ENCODE data around the gene LHX5.
A peak's percentile ranks its signal among the peaks of the same experiment; 100 is the strongest.
"Not testable (repeated sequence)": the region's sequence is repeated elsewhere in the genome, so short reads cannot be mapped to it uniquely, and the experiment has no call there.

The LHX5 gene

GRCh38 chr12:113471619-113472171, at the start of gene LHX5:
Gene LHX5, minus strand, starts transcription at chr12:113471871. Its CDS starts 373 bp downstream, at chr12:113471498.
- no peak for DNase-seq (ENCODE audit: low read depth in 2 of 2)

- no peak for DNase-seq (ENCODE audit: low read depth in 2 of 2)
These were observed 48.0 kb upstream of the LHX5 start for GRCh38 chr12:113519464-113520307.

- no peak for DNase-seq (ENCODE audit: low read depth in 2 of 2)
These were observed 43.6 kb upstream of the LHX5 start for GRCh38 chr12:113515082-113515856.

GRCh38 chr12:113514602-113515001, 42.9 kb upstream of the LHX5 start:
- no peak for DNase-seq (ENCODE audit: low read depth in 2 of 2)

GRCh38 chr12:113512568-113512967, 40.9 kb upstream of the LHX5 start:
- DNase-seq (ENCODE audit: low read depth in 2 of 2), result no peak

GRCh38 chr12:113506867-113507266, 35.2 kb upstream of the LHX5 start:
- no peak for DNase-seq (ENCODE audit: low read depth in 2 of 2)

- DNase-seq (ENCODE audit: low read depth in 2 of 2), result no peak
These were observed 34.3 kb upstream of the LHX5 start for GRCh38 chr12:113505941-113506340.

- no peak for DNase-seq (ENCODE audit: low read depth in 2 of 2)
These were observed 33.2 kb upstream of the LHX5 start for GRCh38 chr12:113504917-113505316.

GRCh38 chr12:113500782-113501311, 29.2 kb upstream of the LHX5 start:
- no peak for DNase-seq (ENCODE audit: low read depth in 2 of 2)

- no peak for DNase-seq (ENCODE audit: low read depth in 2 of 2)
These were observed 28.6 kb upstream of the LHX5 start for GRCh38 chr12:113500306-113500675.

GRCh38 chr12:113498490-113498889, 26.8 kb upstream of the LHX5 start:
- DNase-seq (ENCODE audit: low read depth in 2 of 2), result no peak

- no peak for DNase-seq (ENCODE audit: low read depth in 2 of 2)
These were observed 26.0 kb upstream of the LHX5 start for GRCh38 chr12:113497693-113498092.

GRCh38 chr12:113495941-113496340, 24.3 kb upstream of the LHX5 start:
- not testable (repeated sequence) for DNase-seq (ENCODE audit: low read depth in 2 of 2)

GRCh38 chr12:113488322-113488721, 16.7 kb upstream of the LHX5 start:
- DNase-seq (ENCODE audit: low read depth in 2 of 2), result no peak

- no peak for DNase-seq (ENCODE audit: low read depth in 2 of 2)
These were observed 15.1 kb upstream of the LHX5 start for GRCh38 chr12:113486722-113487121.

- no peak for DNase-seq (ENCODE audit: low read depth in 2 of 2)
These were observed 13.7 kb upstream of the LHX5 start for GRCh38 chr12:113485330-113485729.

- DNase-seq (ENCODE audit: low read depth in 2 of 2), result no peak
These were observed 10.7 kb upstream of the LHX5 start for GRCh38 chr12:113482334-113482733.

- DNase-seq (ENCODE audit: low read depth in 2 of 2), result no peak
These were observed 8.8 kb upstream of the LHX5 start for GRCh38 chr12:113480336-113480971.

- peak in 1 of 2 donors; percentile 15 for DNase-seq (ENCODE audit: low read depth in 2 of 2)
These were observed 8.1 kb upstream of the LHX5 start for GRCh38 chr12:113479590-113480335.

GRCh38 chr12:113479216-113479589, 7.5 kb upstream of the LHX5 start:
- no peak for DNase-seq (ENCODE audit: low read depth in 2 of 2)

- no peak for DNase-seq (ENCODE audit: low read depth in 2 of 2)
These were observed 6.8 kb upstream of the LHX5 start for GRCh38 chr12:113478351-113479011.

Measured in stimulated activated CD4-positive, alpha-beta T cell treated with anti-CD3 and anti-CD28 coated beads, Interleukin-1b, Interleukin-23, amount 100 ng/mL, for 1 hour (primary cell).